Measurements from ENCODE around the gene DPF3.

- TF ChIP-seq, protein P1, sequence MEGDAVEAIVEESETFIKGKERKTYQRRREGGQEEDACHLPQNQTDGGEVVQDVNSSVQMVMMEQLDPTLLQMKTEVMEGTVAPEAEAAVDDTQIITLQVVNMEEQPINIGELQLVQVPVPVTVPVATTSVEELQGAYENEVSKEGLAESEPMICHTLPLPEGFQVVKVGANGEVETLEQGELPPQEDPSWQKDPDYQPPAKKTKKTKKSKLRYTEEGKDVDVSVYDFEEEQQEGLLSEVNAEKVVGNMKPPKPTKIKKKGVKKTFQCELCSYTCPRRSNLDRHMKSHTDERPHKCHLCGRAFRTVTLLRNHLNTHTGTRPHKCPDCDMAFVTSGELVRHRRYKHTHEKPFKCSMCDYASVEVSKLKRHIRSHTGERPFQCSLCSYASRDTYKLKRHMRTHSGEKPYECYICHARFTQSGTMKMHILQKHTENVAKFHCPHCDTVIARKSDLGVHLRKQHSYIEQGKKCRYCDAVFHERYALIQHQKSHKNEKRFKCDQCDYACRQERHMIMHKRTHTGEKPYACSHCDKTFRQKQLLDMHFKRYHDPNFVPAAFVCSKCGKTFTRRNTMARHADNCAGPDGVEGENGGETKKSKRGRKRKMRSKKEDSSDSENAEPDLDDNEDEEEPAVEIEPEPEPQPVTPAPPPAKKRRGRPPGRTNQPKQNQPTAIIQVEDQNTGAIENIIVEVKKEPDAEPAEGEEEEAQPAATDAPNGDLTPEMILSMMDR (IDR thresholded peaks at IDR 0.05), result no peak
- no peak for TF ChIP-seq POLR2A (IDR thresholded peaks at IDR 0.05)
Observed at GRCh38 chr14:72932893-72933292, 39.0 kb upstream of the DPF3 start.

Data from lower leg skin (tissue), 3 donors.